C4-2B (cell line): ENCODE data around the gene CFAP97D1.

Experiments used
- CTCF ChIP-seq: fragments of 450-650 bp; conservative IDR thresholded peaks from 2 replicates; pipeline ENCODE4 v1.5.1; 2017; ENCODE audit warnings: mild to moderate bottlenecking
- ZFX ChIP-seq: fragments of 450-650 bp; IDR thresholded peaks from 2 replicates; pipeline ENCODE4 v1.6.1; 2017

DNA sequence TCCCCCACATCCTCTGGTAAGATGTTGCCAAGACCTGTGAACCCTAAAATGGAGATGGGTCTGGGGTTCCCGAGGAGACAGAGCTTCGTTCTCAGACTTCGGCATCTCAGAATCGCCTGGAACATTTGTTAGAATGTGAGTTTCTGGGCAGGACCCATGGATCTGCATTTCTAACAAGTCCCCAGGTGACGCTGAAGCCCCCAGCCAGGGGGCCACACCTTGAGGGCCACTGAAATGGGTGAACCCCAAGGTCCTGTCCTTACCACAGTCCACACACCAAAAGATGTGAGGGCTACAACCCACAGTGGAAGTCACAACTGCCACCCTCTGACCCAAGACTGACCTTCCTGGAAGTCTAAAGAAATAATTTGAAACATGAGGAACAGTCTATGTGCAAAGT is 38.7 kb downstream of the CFAP97D1 start:
- TF ChIP-seq CTCF (no peak), ZFX (no peak)
